Astrocyte (in vitro differentiated cells and primary cell): ENCODE data around the gene NAALADL2. TPM values are rescaled to one million over a fixed set of nuclear protein-coding genes. Genes with fewer than 3 reads are reported as not detected.

Experiments used
- DNase-seq: peaks from one replicate; pipeline ENCODE4 v3.0.0-alpha.2; 2010; ENCODE audit warnings: low read depth
- FAIRE-seq: peaks from 2 replicates; lab custom pipeline; 2011; peaks lifted over from hg19 to GRCh38; lab: Jason Lieb, UNC
- H2AFZ ChIP-seq: 2 replicates; pipeline ENCODE4 v1.6.0; 2012; ENCODE audit warnings: low read depth, low read length, inconsistent platforms
- H3K27ac ChIP-seq: 2 replicates; pipeline ENCODE4 v1.5.1; 2011; ENCODE audit warnings: low read depth, low read length, inconsistent platforms
- H3K27me3 ChIP-seq: 2 replicates; pipeline ENCODE4 v1.6.0; 2011; ENCODE audit warnings: low read length, inconsistent platforms; ENCODE audit not compliant: insufficient read depth
- H3K36me3 ChIP-seq: 2 replicates; pipeline ENCODE4 v1.5.1; 2011; ENCODE audit warnings: low read length, inconsistent platforms; ENCODE audit not compliant: insufficient read depth
- H3K4me1 ChIP-seq: 2 replicates; pipeline ENCODE4 v1.5.1; 2011; ENCODE audit warnings: low read length, inconsistent platforms; ENCODE audit not compliant: insufficient read depth
- H3K4me2 ChIP-seq: 2 replicates; pipeline ENCODE4 v1.6.0; 2012; ENCODE audit warnings: low read length, inconsistent platforms
- H3K4me3 ChIP-seq: 2 replicates; pipeline ENCODE4 v1.5.1; 2011; ENCODE audit warnings: low read depth, mild to moderate bottlenecking, low read length, inconsistent platforms; ENCODE audit not compliant: insufficient read depth
- H3K79me2 ChIP-seq: 2 replicates; pipeline ENCODE4 v1.6.0; 2012; ENCODE audit warnings: mild to moderate bottlenecking, low read length, inconsistent platforms; ENCODE audit not compliant: insufficient read depth
- H3K9ac ChIP-seq: 2 replicates; pipeline ENCODE4 v1.6.0; 2012; ENCODE audit warnings: mild to moderate bottlenecking, low read length, inconsistent platforms
- H3K9me3 ChIP-seq: 2 replicates; pipeline ENCODE4 v1.5.1; 2012; ENCODE audit warnings: low read depth, mild to moderate bottlenecking, low read length, inconsistent platforms; ENCODE audit not compliant: insufficient read depth
- H4K20me1 ChIP-seq: 2 replicates; pipeline ENCODE4 v1.6.0; 2012; ENCODE audit warnings: low read length, inconsistent platforms; ENCODE audit not compliant: insufficient read depth
- H3K27ac Mint-ChIP-seq: one replicate; pipeline ENCODE4 v1.8.0; 2021; ENCODE audit warnings: mild to moderate bottlenecking, mixed read lengths; ENCODE audit not compliant: unreplicated experiment
- H3K27me3 Mint-ChIP-seq: one replicate; pipeline ENCODE4 v1.8.0; 2021; ENCODE audit warnings: low read depth, mixed read lengths; ENCODE audit not compliant: unreplicated experiment
- H3K36me3 Mint-ChIP-seq: one replicate; pipeline ENCODE4 v1.8.0; 2021; ENCODE audit warnings: low read depth, mixed read lengths; ENCODE audit not compliant: unreplicated experiment
- H3K4me1 Mint-ChIP-seq: one replicate; pipeline ENCODE4 v1.8.0; 2021; ENCODE audit warnings: low read depth, mixed read lengths; ENCODE audit not compliant: unreplicated experiment
- H3K4me3 Mint-ChIP-seq: one replicate; pipeline ENCODE4 v1.8.0; 2021; ENCODE audit warnings: mild to moderate bottlenecking, moderate library complexity, mixed read lengths; ENCODE audit not compliant: unreplicated experiment
- H3K9me3 Mint-ChIP-seq: one replicate; pipeline ENCODE4 v1.8.0; 2021; ENCODE audit warnings: mild to moderate bottlenecking, mixed read lengths; ENCODE audit not compliant: unreplicated experiment
- EZH2 ChIP-seq: IDR thresholded peaks from 2 replicates; pipeline ENCODE4 v1.6.1; 2012; ENCODE audit warnings: mild to moderate bottlenecking, low read length, inconsistent platforms; ENCODE audit not compliant: insufficient read depth
- total RNA-seq: library from RNA; stranded (reverse); gene quantifications from 2 replicates; pipeline ENCODE4 v1.2.1, GENCODE V29; 2021
- TF ChIP-seq, protein P1 (sequence below): IDR thresholded peaks from 2 replicates; pipeline ENCODE4 v1.5.1; 2011; ENCODE audit warnings: low read depth, mild to moderate bottlenecking, inconsistent platforms, low read length, moderate library complexity; ENCODE audit not compliant: insufficient read depth

Gene NAALADL2
- total RNA-seq, 1 donor from 2014 or later: 2.7 TPM

- peaks cover 9% of the 10 kb centered on the region for H3K4me1 Mint-ChIP-seq
- Histone ChIP-seq H4K20me1 (no peaks in the 10 kb centered on the region), H3K27ac (no peak overlapping the region), H2AFZ (no peak overlapping the region), H3K4me3 (no peak overlapping the region), H3K9me3 (no peaks in the 10 kb centered on the region), H3K27me3 (no peaks in the 10 kb centered on the region), H3K4me2 (no peak overlapping the region), H3K79me2 (no peaks in the 10 kb centered on the region), H3K4me1 (no peaks in the 10 kb centered on the region), H3K36me3 (no peaks in the 10 kb centered on the region), H3K9ac (no peak overlapping the region)
- FAIRE-seq (peak; percentile 91), DNase-seq (peak; percentile 29)
- H3K27ac Mint-ChIP-seq: no peak overlapping the region
- H3K27me3 Mint-ChIP-seq: no peaks in the 10 kb centered on the region
- TF ChIP-seq, protein P1, sequence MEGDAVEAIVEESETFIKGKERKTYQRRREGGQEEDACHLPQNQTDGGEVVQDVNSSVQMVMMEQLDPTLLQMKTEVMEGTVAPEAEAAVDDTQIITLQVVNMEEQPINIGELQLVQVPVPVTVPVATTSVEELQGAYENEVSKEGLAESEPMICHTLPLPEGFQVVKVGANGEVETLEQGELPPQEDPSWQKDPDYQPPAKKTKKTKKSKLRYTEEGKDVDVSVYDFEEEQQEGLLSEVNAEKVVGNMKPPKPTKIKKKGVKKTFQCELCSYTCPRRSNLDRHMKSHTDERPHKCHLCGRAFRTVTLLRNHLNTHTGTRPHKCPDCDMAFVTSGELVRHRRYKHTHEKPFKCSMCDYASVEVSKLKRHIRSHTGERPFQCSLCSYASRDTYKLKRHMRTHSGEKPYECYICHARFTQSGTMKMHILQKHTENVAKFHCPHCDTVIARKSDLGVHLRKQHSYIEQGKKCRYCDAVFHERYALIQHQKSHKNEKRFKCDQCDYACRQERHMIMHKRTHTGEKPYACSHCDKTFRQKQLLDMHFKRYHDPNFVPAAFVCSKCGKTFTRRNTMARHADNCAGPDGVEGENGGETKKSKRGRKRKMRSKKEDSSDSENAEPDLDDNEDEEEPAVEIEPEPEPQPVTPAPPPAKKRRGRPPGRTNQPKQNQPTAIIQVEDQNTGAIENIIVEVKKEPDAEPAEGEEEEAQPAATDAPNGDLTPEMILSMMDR: no peak
- no peak for TF ChIP-seq EZH2
- H3K36me3 Mint-ChIP-seq: no peaks in the 10 kb centered on the region
- no peak overlapping the region for H3K4me3 Mint-ChIP-seq
- H3K9me3 Mint-ChIP-seq: no peaks in the 10 kb centered on the region
Observed at GRCh38 chr3:174931473-174932353, 72.6 kb downstream of the NAALADL2 start.

- Histone ChIP-seq H3K79me2 (no peaks in the 10 kb centered on the region), H2AFZ (no peak overlapping the region), H3K4me3 (no peak overlapping the region), H3K9ac (no peak overlapping the region), H3K4me2 (no peak overlapping the region), H3K27ac (no peak overlapping the region), H3K27me3 (no peaks in the 10 kb centered on the region), H3K36me3 (no peaks in the 10 kb centered on the region), H3K4me1 (no peaks in the 10 kb centered on the region), H3K9me3 (no peaks in the 10 kb centered on the region), H4K20me1 (no peaks in the 10 kb centered on the region)
- no peak for DNase-seq
- TF ChIP-seq, protein P1: no peak
- TF ChIP-seq EZH2: no peak
- H3K27ac Mint-ChIP-seq: no peak overlapping the region
- H3K9me3 Mint-ChIP-seq: no peaks in the 10 kb centered on the region
- no peaks in the 10 kb centered on the region for H3K36me3 Mint-ChIP-seq
- FAIRE-seq: no peak
- no peak overlapping the region for H3K4me3 Mint-ChIP-seq
- peaks cover 6% of the 10 kb centered on the region for H3K4me1 Mint-ChIP-seq
- no peaks in the 10 kb centered on the region for H3K27me3 Mint-ChIP-seq
Observed at GRCh38 chr3:174936590-174936989, 77.5 kb downstream of the NAALADL2 start.

DNA sequence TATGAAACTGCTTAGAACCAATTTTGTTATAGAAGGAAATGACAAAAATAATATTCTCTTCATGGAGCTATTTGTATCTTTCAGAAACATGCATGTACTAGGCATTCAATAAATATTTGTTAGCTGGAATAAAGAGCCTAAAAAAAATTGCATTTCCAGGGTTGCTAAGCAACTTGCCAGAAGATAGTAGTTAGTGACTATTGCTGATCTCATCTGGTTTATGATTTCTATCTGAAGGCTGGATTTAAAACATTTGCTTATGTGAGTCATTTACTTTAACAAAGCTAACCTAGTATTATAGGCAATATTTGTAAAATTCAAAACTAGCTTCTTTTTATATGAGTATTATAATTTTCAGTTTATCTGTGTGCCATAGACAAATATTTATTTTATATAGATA is 78.3 kb downstream of the NAALADL2 start:
- H3K9me3 ChIP-seq: no peaks in the 10 kb centered on the region
- Mint-ChIP-seq H3K4me3 (no peak overlapping the region), H3K4me1 (no peaks in the 10 kb centered on the region), H3K36me3 (no peaks in the 10 kb centered on the region), H3K27me3 (no peaks in the 10 kb centered on the region), H3K9me3 (no peaks in the 10 kb centered on the region), H3K27ac (no peak overlapping the region)
- no peak overlapping the region for H3K4me2 ChIP-seq
- TF ChIP-seq, protein P1: no peak
- no peak for TF ChIP-seq EZH2
- no peak overlapping the region for H2AFZ ChIP-seq
- H3K4me1 ChIP-seq: no peaks in the 10 kb centered on the region
- FAIRE-seq: peak; percentile 23
- no peaks in the 10 kb centered on the region for H4K20me1 ChIP-seq
- no peak overlapping the region for H3K9ac ChIP-seq
- H3K4me3 ChIP-seq: no peak overlapping the region
- H3K27me3 ChIP-seq: no peaks in the 10 kb centered on the region
- peak; percentile 39 for DNase-seq
- H3K36me3 ChIP-seq: no peaks in the 10 kb centered on the region
- no peak overlapping the region for H3K27ac ChIP-seq
- H3K79me2 ChIP-seq: no peaks in the 10 kb centered on the region
